Common myeloid progenitor, CD34-positive (primary cell): ENCODE measurements around the gene ZNF608.

Experiments used
- CTCF ChIA-PET: fragments of 350-600 bp; sonication (Branson Sonifier 250); formaldehyde crosslinking; loops from one replicate; lab custom pipeline; 2021; ENCODE audit warnings: antibody characterized with exemption; lab: Charles Lee
- POLR2A ChIA-PET: fragments of 350-600 bp; sonication (Branson Sonifier 250); formaldehyde crosslinking; loops from one replicate; lab custom pipeline; 2021; ENCODE audit warnings: antibody characterized with exemption; lab: Charles Lee
- DNase-seq, 3 donors: peaks; one replicate each; pipeline versions ENCODE4 v3.0.0 to v3.0.0-alpha.2; 2013
- H3K27ac ChIP-seq, 2 experiments: 1 replicate in 1 of 2; 2 replicates in 1 of 2; pipeline ENCODE4 v1.7.0; 2013; ENCODE audit warnings: inconsistent platforms in 2 of 2, low read length in 2 of 2, mild to moderate bottlenecking in 2 of 2, low read depth in 1 of 2, moderate library complexity in 1 of 2; ENCODE audit not compliant: severe bottlenecking in 2 of 2, insufficient read depth in 1 of 2, poor library complexity in 1 of 2
- H3K27me3 ChIP-seq, 5 experiments: replicated peaks in 2 of 5; 1 replicate in 3 of 5; 2 replicates in 2 of 5; pipeline versions ENCODE4 v1.6.1 to v1.7.0; 2013; ENCODE audit warnings: low read length in 4 of 5, mild to moderate bottlenecking in 2 of 5, moderate library complexity in 2 of 5, inconsistent platforms in 1 of 5; ENCODE audit not compliant: insufficient read depth in 5 of 5, control insufficient read depth in 4 of 5
- H3K36me3 ChIP-seq, 4 experiments: 1 replicate in 2 of 4; 2 replicates in 2 of 4; pipeline versions ENCODE4 v1.6.1 to v1.7.0; 2013; ENCODE audit warnings: low read length in 3 of 4, control low read depth in 1 of 4, mild to moderate bottlenecking in 1 of 4; ENCODE audit not compliant: control insufficient read depth in 4 of 4, insufficient read depth in 4 of 4
- H3K4me1 ChIP-seq, 4 experiments: 1 replicate in 3 of 4; 2 replicates in 1 of 4; pipeline versions ENCODE4 v1.6.1 to v1.7.1; 2013; ENCODE audit warnings: low read length in 3 of 4, mild to moderate bottlenecking in 3 of 4, control low read depth in 1 of 4, inconsistent platforms in 1 of 4, moderate library complexity in 1 of 4; ENCODE audit not compliant: control insufficient read depth in 4 of 4, insufficient read depth in 4 of 4; ENCODE audit errors: control extremely low read depth in 1 of 4
- H3K4me3 ChIP-seq, 7 experiments: 1 replicate in 4 of 7; 2 replicates in 3 of 7; pipeline versions ENCODE4 v1.5.1 to v1.7.0; 2013; ENCODE audit warnings: mild to moderate bottlenecking in 7 of 7, low read length in 6 of 7, moderate library complexity in 6 of 7, inconsistent platforms in 2 of 7, low read depth in 2 of 7, control low read depth in 1 of 7; ENCODE audit not compliant: insufficient read depth in 4 of 7, control insufficient read depth in 1 of 7; ENCODE audit errors: extremely low read depth in 1 of 7
- H3K9me3 ChIP-seq, 5 experiments: 1 replicate in 4 of 5; 2 replicates in 1 of 5; pipeline versions ENCODE4 v1.6.1 to v1.7.1; 2013; ENCODE audit warnings: low read length in 4 of 5, mild to moderate bottlenecking in 2 of 5, inconsistent platforms in 1 of 5, low read depth in 1 of 5, moderate library complexity in 1 of 5; ENCODE audit not compliant: control insufficient read depth in 4 of 5, insufficient read depth in 2 of 5; ENCODE audit errors: control extremely low read depth in 1 of 5
- WGBS: methylation state at CpG from one replicate; pipeline ENCODE4 v1.1.5; 2013; ENCODE audit not compliant: insufficient coverage; 5-methylcytosine and 5-hydroxymethylcytosine counted together

ZNF608 gene

GRCh38 chr5:124725040-124725434, 21.4 kb downstream of the ZNF608 start:
- H3K9me3 ChIP-seq = no peaks in the 10 kb centered on the region
- CTCF ChIA-PET = interaction anchor here (0.7 to 1.3 kb wide), 2 partner anchors 22 to 66 kb away, joined by 3 read pairs; partner anchors contain the start of gene ZNF608

GRCh38 chr5:124724357-124725039, 21.9 kb downstream of the ZNF608 start:
- Histone ChIP-seq H3K9me3 (no peaks in the 10 kb centered on the region), H3K4me1 (no peaks in the 10 kb centered on the region), H3K36me3 (no peaks in the 10 kb centered on the region), H3K4me3 (no peak overlapping the region), H3K27ac (no peak overlapping the region), H3K27me3 (no peaks in the 10 kb centered on the region)
- POLR2A ChIA-PET = interaction anchor here (1.2 kb wide), 1 partner anchor 16 kb away, joined by 3 read pairs; no protein-coding TSS in a partner anchor
- DNase-seq = no peak
- CTCF ChIA-PET = interaction anchor here (0.7 to 1.3 kb wide), 3 partner anchors 9 to 65 kb away, joined by 3 read pairs; partner anchors contain the start of gene ZNF608
- 96% methylated on average over 4 of the region's 6 CpGs for WGBS

More at GRCh38 chr5:124725040-124725434, 21.4 kb downstream of the ZNF608 start:
- H3K27me3 ChIP-seq = no peaks in the 10 kb centered on the region
- peaks cover 0 to 4% (median 0%) of the 10 kb centered on the region in 4 experiments for H3K4me1 ChIP-seq
- DNase-seq = peak in 2 of 3 donors; percentile 31 to 33
- POLR2A ChIA-PET = interaction anchor here (1.2 kb wide), 1 partner anchor 17 kb away, joined by 3 read pairs; no protein-coding TSS in a partner anchor
- H3K4me3 ChIP-seq = no peak overlapping the region
- no peaks in the 10 kb centered on the region for H3K36me3 ChIP-seq
- 82% methylated on average over 2 of the region's 4 CpGs for WGBS
- H3K27ac ChIP-seq = no peak overlapping the region

GRCh38 chr5:124721229-124721735, 25.2 kb downstream of the ZNF608 start:
- no peaks in the 10 kb centered on the region for H3K9me3 ChIP-seq
- ChIA-PET POLR2A (no interaction called here), CTCF (interaction anchor here (1.1 to 1.2 kb wide), 2 partner anchors 15 to 17 kb away, joined by 3 read pairs; no protein-coding TSS in a partner anchor)
- H3K36me3 ChIP-seq = no peaks in the 10 kb centered on the region
- no peak overlapping the region for H3K27ac ChIP-seq
- H3K27me3 ChIP-seq = no peaks in the 10 kb centered on the region
- peaks cover 0 to 4% (median 0%) of the 10 kb centered on the region in 4 experiments for H3K4me1 ChIP-seq
- DNase-seq = no peak
- 94% methylated on average over 2 of the region's 8 CpGs for WGBS
- H3K4me3 ChIP-seq = no peak overlapping the region

GRCh38 chr5:124720593-124720992, 25.8 kb downstream of the ZNF608 start:
- no peak overlapping the region for H3K4me3 ChIP-seq
- no peaks in the 10 kb centered on the region for H3K9me3 ChIP-seq
- CTCF ChIA-PET = interaction anchor here (1.1 to 1.2 kb wide), 3 partner anchors 8 to 17 kb away, joined by 3 read pairs; no protein-coding TSS in a partner anchor
- POLR2A ChIA-PET = no interaction called here
- H3K27ac ChIP-seq = no peak overlapping the region
- peaks cover 0 to 4% (median 0%) of the 10 kb centered on the region in 4 experiments for H3K4me1 ChIP-seq
- DNase-seq = no peak
- no peaks in the 10 kb centered on the region for H3K36me3 ChIP-seq
- H3K27me3 ChIP-seq = no peaks in the 10 kb centered on the region
- 100% methylated on average over 1 of the region's 4 CpGs for WGBS

GRCh38 chr5:124719113-124719967, 27.1 kb downstream of the ZNF608 start:
- no peak overlapping the region for H3K27ac ChIP-seq
- H3K4me1 ChIP-seq = peaks cover 0 to 4% (median 0%) of the 10 kb centered on the region in 4 experiments
- 100% methylated on average over 2 of the region's 4 CpGs for WGBS
- DNase-seq = no peak
- no peak overlapping the region for H3K4me3 ChIP-seq
- no peaks in the 10 kb centered on the region for H3K27me3 ChIP-seq
- ChIA-PET CTCF (interaction anchor here (1.2 kb wide), 1 partner anchor 9 kb away, joined by 3 read pairs; no protein-coding TSS in a partner anchor), POLR2A (interaction anchor here (0.6 kb wide), 1 partner anchor 246 kb away, joined by 3 read pairs; no protein-coding TSS in a partner anchor)
- no peaks in the 10 kb centered on the region for H3K9me3 ChIP-seq
- no peaks in the 10 kb centered on the region for H3K36me3 ChIP-seq

GRCh38 chr5:124718380-124718789, 28.1 kb downstream of the ZNF608 start:
- Histone ChIP-seq H3K4me3 (no peak overlapping the region), H3K36me3 (no peaks in the 10 kb centered on the region), H3K27ac (no peak overlapping the region), H3K4me1 (peaks cover 3 to 7% (median 5%) of the 10 kb centered on the region in 4 experiments), H3K9me3 (no peaks in the 10 kb centered on the region), H3K27me3 (no peaks in the 10 kb centered on the region)
- ChIA-PET POLR2A (no interaction called here), CTCF (interaction anchor here (1.2 kb wide), 1 partner anchor 37 kb away, joined by 3 read pairs; no protein-coding TSS in a partner anchor)
- WGBS = 67% methylated on average over 1 of the region's 2 CpGs
- DNase-seq = peak in 1 of 3 donors; percentile 36
